Liver (tissue), 3 donors: ENCODE results near the gene CXCL1.

Source experiments
- EGR1 ChIP-seq, 2 donors: IDR thresholded peaks; 2 replicates each; pipeline ENCODE4 v1.6.1; 2016 to 2018; ENCODE audit warnings: antibody characterized with exemption in 2 of 2, low read depth in 2 of 2
- FOXA1 ChIP-seq: IDR thresholded peaks from 2 replicates; pipeline ENCODE4 v1.6.1; 2016; ENCODE audit warnings: antibody characterized with exemption
- GABPA ChIP-seq, 2 donors: IDR thresholded peaks in 1 of 2; conservative IDR thresholded peaks in 1 of 2; 2 replicates each; pipeline ENCODE4 v1.6.1; 2016; ENCODE audit warnings: antibody characterized with exemption in 2 of 2, mild to moderate bottlenecking in 1 of 2, moderate library complexity in 1 of 2
- JUND ChIP-seq, 2 donors: IDR thresholded peaks; 2 replicates each; pipeline ENCODE4 v1.6.1; 2016; ENCODE audit warnings: antibody characterized with exemption in 2 of 2
- RAD21 ChIP-seq, 2 donors: IDR thresholded peaks; 2 replicates each; pipeline ENCODE4 v1.6.1; 2016; ENCODE audit warnings: antibody characterized with exemption in 2 of 2, mild to moderate bottlenecking in 2 of 2
- RXRA ChIP-seq, 2 donors: IDR thresholded peaks; 2 replicates each; pipeline ENCODE4 v1.6.1; 2017 to 2018; ENCODE audit warnings: antibody characterized with exemption in 2 of 2, mild to moderate bottlenecking in 1 of 2
- TAF1 ChIP-seq: conservative IDR thresholded peaks from 2 replicates; pipeline ENCODE4 v1.6.1; 2016; ENCODE audit warnings: antibody characterized with exemption, mild to moderate bottlenecking
- YY1 ChIP-seq: IDR thresholded peaks from 2 replicates; pipeline ENCODE4 v1.6.1; 2016; ENCODE audit warnings: antibody characterized with exemption, mild to moderate bottlenecking
- TF ChIP-seq, protein P1 (sequence below): fragments of 150-350 bp; IDR thresholded peaks from 2 replicates; pipeline ENCODE4 v1.5.1; 2017; ENCODE audit warnings: improper control_type of control experiment, low read depth, low read length; ENCODE audit not compliant: missing input control
- TF ChIP-seq, protein P2 (sequence below): IDR thresholded peaks from 2 replicates; pipeline ENCODE4 v1.6.1; 2016; ENCODE audit warnings: antibody characterized with exemption
- TF ChIP-seq, protein P3 (sequence below): IDR thresholded peaks from 2 replicates; pipeline ENCODE4 v1.6.1; 2016; ENCODE audit warnings: antibody characterized with exemption, mild to moderate bottlenecking
- TF ChIP-seq, protein P4 (sequence below): IDR thresholded peaks from 2 replicates; pipeline ENCODE4 v1.6.1; 2016; ENCODE audit warnings: antibody characterized with exemption
- TF ChIP-seq, protein P5 (sequence below): IDR thresholded peaks from 2 replicates; pipeline ENCODE4 v1.6.1; 2016; ENCODE audit warnings: antibody characterized with exemption
- donor health status: healthy.
- donor health status: healthy.

DNA sequence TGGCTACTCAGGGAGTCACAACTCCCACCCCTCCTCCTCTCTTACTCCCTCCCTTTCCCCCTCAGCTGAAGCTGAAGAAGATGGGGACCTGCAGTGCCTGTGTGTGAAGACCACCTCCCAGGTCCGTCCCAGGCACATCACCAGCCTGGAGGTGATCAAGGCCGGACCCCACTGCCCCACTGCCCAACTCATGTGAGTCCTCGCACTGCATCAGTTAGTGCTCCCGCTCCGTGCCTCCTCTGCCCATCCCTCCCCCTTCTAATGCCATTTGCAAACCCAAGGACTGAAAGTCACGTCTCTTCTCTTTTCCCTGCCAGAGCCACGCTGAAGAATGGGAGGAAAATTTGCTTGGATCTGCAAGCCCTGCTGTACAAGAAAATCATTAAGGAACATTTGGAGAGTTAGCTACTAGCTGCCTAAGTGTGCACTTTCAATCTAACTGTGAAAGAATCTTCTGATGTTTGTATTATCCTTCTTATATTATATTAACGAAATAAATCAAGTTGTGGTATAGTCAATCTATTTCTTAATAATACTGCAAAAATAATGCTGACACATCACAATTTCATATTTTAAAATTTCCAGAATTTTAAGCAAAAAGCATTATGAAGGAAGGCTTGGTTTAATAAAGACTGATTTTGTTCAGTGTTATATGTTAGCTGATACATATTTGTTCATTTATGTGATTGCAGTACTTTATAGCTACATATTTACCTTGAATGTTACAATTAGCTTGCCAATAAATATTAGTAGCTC, 15.3 kb upstream of the CXCL1 start:
- TF ChIP-seq, protein P1, sequence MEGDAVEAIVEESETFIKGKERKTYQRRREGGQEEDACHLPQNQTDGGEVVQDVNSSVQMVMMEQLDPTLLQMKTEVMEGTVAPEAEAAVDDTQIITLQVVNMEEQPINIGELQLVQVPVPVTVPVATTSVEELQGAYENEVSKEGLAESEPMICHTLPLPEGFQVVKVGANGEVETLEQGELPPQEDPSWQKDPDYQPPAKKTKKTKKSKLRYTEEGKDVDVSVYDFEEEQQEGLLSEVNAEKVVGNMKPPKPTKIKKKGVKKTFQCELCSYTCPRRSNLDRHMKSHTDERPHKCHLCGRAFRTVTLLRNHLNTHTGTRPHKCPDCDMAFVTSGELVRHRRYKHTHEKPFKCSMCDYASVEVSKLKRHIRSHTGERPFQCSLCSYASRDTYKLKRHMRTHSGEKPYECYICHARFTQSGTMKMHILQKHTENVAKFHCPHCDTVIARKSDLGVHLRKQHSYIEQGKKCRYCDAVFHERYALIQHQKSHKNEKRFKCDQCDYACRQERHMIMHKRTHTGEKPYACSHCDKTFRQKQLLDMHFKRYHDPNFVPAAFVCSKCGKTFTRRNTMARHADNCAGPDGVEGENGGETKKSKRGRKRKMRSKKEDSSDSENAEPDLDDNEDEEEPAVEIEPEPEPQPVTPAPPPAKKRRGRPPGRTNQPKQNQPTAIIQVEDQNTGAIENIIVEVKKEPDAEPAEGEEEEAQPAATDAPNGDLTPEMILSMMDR = no peak
- TF ChIP-seq, protein P2, sequence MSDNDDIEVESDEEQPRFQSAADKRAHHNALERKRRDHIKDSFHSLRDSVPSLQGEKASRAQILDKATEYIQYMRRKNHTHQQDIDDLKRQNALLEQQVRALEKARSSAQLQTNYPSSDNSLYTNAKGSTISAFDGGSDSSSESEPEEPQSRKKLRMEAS = no peak
- TF ChIP-seq, protein P3, sequence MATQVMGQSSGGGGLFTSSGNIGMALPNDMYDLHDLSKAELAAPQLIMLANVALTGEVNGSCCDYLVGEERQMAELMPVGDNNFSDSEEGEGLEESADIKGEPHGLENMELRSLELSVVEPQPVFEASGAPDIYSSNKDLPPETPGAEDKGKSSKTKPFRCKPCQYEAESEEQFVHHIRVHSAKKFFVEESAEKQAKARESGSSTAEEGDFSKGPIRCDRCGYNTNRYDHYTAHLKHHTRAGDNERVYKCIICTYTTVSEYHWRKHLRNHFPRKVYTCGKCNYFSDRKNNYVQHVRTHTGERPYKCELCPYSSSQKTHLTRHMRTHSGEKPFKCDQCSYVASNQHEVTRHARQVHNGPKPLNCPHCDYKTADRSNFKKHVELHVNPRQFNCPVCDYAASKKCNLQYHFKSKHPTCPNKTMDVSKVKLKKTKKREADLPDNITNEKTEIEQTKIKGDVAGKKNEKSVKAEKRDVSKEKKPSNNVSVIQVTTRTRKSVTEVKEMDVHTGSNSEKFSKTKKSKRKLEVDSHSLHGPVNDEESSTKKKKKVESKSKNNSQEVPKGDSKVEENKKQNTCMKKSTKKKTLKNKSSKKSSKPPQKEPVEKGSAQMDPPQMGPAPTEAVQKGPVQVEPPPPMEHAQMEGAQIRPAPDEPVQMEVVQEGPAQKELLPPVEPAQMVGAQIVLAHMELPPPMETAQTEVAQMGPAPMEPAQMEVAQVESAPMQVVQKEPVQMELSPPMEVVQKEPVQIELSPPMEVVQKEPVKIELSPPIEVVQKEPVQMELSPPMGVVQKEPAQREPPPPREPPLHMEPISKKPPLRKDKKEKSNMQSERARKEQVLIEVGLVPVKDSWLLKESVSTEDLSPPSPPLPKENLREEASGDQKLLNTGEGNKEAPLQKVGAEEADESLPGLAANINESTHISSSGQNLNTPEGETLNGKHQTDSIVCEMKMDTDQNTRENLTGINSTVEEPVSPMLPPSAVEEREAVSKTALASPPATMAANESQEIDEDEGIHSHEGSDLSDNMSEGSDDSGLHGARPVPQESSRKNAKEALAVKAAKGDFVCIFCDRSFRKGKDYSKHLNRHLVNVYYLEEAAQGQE = no peak
- TF ChIP-seq YY1 (no peak), TAF1 (no peak), FOXA1 (no peak), GABPA (IDR thresholded peaks at IDR 0.05 in 1 of 2, conservative IDR thresholded peaks at IDR 0.05 in 1 of 2) (no peak), RXRA (IDR thresholded peaks at IDR 0.05) (no peak), RAD21 (IDR thresholded peaks at IDR 0.05) (no peak), EGR1 (IDR thresholded peaks at IDR 0.05; ENCODE audit: low read depth in 2 of 2) (no peak), JUND (IDR thresholded peaks at IDR 0.05) (no peak)
- TF ChIP-seq, protein P4, sequence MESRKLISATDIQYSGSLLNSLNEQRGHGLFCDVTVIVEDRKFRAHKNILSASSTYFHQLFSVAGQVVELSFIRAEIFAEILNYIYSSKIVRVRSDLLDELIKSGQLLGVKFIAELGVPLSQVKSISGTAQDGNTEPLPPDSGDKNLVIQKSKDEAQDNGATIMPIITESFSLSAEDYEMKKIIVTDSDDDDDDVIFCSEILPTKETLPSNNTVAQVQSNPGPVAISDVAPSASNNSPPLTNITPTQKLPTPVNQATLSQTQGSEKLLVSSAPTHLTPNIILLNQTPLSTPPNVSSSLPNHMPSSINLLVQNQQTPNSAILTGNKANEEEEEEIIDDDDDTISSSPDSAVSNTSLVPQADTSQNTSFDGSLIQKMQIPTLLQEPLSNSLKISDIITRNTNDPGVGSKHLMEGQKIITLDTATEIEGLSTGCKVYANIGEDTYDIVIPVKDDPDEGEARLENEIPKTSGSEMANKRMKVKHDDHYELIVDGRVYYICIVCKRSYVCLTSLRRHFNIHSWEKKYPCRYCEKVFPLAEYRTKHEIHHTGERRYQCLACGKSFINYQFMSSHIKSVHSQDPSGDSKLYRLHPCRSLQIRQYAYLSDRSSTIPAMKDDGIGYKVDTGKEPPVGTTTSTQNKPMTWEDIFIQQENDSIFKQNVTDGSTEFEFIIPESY = no peak
- TF ChIP-seq, protein P5, sequence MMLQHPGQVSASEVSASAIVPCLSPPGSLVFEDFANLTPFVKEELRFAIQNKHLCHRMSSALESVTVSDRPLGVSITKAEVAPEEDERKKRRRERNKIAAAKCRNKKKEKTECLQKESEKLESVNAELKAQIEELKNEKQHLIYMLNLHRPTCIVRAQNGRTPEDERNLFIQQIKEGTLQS = no peak
